ENCODE measurements around the gene DGKD. TPM values are rescaled to one million over a fixed set of nuclear protein-coding genes. Genes with fewer than 3 reads are reported as not detected.
A peak's percentile ranks its signal among the peaks of the same experiment; 100 is the strongest.

The DGKD gene
- total RNA-seq, 1 donor from 2014 or later: 17.7 TPM

DNA sequence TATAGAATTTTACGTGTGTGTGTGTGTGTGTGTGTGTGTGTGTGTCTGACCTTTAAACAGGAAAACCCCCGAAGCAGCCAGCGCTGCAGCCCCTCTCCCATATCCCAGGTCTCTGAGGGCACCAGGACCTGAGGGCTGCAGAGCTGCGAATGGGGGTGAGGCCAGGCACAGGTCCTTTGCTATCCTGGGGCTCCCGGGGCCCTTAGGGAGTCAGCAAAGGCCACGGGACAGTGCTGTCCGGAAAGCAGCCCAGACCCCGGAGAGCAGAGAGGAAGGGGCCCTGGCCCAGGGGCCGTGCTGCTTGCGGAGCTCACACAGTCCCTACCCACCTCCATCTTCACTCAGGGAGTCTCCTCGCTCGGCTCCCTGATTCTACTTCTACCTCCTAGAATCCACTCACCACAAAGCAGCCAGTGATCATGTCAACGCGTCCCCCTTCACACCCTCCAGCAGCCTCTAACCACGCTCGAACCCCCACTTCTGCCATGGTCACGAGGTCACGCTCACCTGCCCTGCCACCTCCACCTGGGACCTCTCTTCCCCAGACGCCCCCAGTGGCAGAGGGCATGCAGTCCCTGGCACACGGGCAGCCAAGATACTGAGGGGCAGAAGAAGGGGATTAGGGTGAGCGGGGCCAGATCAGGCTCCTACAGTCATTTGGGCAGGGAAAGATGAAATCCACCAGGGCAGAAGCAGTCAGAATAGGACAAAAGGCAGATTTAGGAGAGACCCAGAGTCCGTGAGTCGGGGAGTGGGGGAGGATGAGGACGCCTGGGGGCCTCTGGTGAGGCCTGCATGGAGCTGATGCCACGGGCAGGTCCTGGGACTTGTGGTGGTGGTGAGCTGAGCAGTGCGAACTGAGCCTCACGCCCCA, 125.6 kb downstream of the DGKD start:
- no peak overlapping the region for H3K4me3 ChIP-seq (ENCODE audit: insufficient read depth, low read depth, low read length)
- DNase-seq (ENCODE audit: low read depth): no peak
- peaks cover 13% of the 10 kb centered on the region for H3K36me3 Mint-ChIP-seq (ENCODE audit: low read depth, unreplicated experiment)
- H3K79me2 ChIP-seq (ENCODE audit: insufficient read depth, low read length): no peaks in the 10 kb centered on the region
- H2AFZ ChIP-seq (ENCODE audit: low read depth, low read length): no peak overlapping the region
- H3K4me2 ChIP-seq (ENCODE audit: low read length): no peak overlapping the region
- no peaks in the 10 kb centered on the region for H3K27me3 ChIP-seq (ENCODE audit: insufficient read depth, low read length)
- H4K20me1 ChIP-seq (ENCODE audit: insufficient read depth, low read length): no peaks in the 10 kb centered on the region
- H3K9me3 Mint-ChIP-seq (ENCODE audit: unreplicated experiment): no peaks in the 10 kb centered on the region
- TF ChIP-seq, protein P1, sequence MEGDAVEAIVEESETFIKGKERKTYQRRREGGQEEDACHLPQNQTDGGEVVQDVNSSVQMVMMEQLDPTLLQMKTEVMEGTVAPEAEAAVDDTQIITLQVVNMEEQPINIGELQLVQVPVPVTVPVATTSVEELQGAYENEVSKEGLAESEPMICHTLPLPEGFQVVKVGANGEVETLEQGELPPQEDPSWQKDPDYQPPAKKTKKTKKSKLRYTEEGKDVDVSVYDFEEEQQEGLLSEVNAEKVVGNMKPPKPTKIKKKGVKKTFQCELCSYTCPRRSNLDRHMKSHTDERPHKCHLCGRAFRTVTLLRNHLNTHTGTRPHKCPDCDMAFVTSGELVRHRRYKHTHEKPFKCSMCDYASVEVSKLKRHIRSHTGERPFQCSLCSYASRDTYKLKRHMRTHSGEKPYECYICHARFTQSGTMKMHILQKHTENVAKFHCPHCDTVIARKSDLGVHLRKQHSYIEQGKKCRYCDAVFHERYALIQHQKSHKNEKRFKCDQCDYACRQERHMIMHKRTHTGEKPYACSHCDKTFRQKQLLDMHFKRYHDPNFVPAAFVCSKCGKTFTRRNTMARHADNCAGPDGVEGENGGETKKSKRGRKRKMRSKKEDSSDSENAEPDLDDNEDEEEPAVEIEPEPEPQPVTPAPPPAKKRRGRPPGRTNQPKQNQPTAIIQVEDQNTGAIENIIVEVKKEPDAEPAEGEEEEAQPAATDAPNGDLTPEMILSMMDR (IDR thresholded peaks at IDR 0.05; ENCODE audit: insufficient read depth, low read depth, low read length): no peak
- no peak for TF ChIP-seq EZH2 (IDR thresholded peaks at IDR 0.05; ENCODE audit: insufficient read depth, low read length)
- peaks cover 8% of the 10 kb centered on the region for H3K36me3 ChIP-seq (ENCODE audit: insufficient read depth, low read length)
- H3K27me3 Mint-ChIP-seq (ENCODE audit: low read depth, unreplicated experiment): no peaks in the 10 kb centered on the region
- peaks cover under 1% of the 10 kb centered on the region for H3K4me1 Mint-ChIP-seq (ENCODE audit: low read depth, unreplicated experiment)
- no peak overlapping the region for H3K9ac ChIP-seq (ENCODE audit: low read length)
- H3K27ac ChIP-seq (ENCODE audit: low read depth, low read length): no peak overlapping the region
- H3K9me3 ChIP-seq (ENCODE audit: insufficient read depth, low read depth, low read length): no peaks in the 10 kb centered on the region
- H3K4me3 Mint-ChIP-seq (ENCODE audit: unreplicated experiment): no peak overlapping the region
- no peak overlapping the region for H3K27ac Mint-ChIP-seq (ENCODE audit: unreplicated experiment)
- no peak for FAIRE-seq
- H3K4me1 ChIP-seq (ENCODE audit: insufficient read depth, low read length): peaks cover 4% of the 10 kb centered on the region

DNA sequence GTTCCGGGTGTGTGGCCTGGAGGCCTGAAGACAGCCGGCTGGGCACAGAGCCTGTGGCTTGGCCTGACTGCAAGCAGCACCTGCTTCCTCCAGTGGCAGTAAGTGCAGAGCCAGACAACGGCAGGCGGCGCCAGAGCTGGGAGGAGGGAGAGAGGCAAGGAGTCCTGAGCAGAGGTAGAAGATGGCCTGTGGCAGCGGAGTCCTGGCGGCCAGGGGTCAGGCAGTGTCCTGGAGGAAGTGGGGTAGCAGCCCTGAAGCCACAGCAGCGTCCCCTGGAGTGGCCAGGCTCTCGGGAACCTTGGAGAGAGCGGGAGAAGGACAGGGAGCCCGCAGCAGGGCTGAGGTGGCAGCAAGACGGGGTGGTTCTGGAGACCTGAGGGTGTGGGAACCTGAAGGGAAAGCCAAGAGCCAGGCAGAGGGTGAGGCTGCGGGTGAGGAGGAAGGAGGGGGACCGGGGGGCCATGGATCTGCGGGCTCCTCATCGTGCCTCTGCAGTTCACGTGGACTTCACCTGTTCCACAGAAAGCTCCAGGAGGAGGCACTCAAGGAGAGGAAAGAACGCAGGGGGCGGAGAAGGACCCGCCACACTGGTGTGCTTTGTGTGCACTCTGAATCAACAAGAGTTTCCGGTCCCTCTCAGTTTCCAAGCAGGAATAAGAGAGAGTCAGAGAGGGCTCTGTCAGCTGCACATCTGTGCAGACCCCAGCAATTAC, 126.4 kb downstream of the DGKD start:
- no peaks in the 10 kb centered on the region for H3K27me3 Mint-ChIP-seq (ENCODE audit: low read depth, unreplicated experiment)
- no peak overlapping the region for H3K9ac ChIP-seq (ENCODE audit: low read length)
- FAIRE-seq (no peak), DNase-seq (ENCODE audit: low read depth) (peak; percentile 55)
- peak overlapping the region; percentile 47 for H3K27ac Mint-ChIP-seq (ENCODE audit: unreplicated experiment)
- no peak overlapping the region for H3K4me3 ChIP-seq (ENCODE audit: insufficient read depth, low read depth, low read length)
- no peaks in the 10 kb centered on the region for H3K9me3 ChIP-seq (ENCODE audit: insufficient read depth, low read depth, low read length)
- H3K4me2 ChIP-seq (ENCODE audit: low read length): no peak overlapping the region
- H3K4me1 ChIP-seq (ENCODE audit: insufficient read depth, low read length): peaks cover 4% of the 10 kb centered on the region
- no peaks in the 10 kb centered on the region for H4K20me1 ChIP-seq (ENCODE audit: insufficient read depth, low read length)
- H3K27me3 ChIP-seq (ENCODE audit: insufficient read depth, low read length): no peaks in the 10 kb centered on the region
- no peaks in the 10 kb centered on the region for H3K9me3 Mint-ChIP-seq (ENCODE audit: unreplicated experiment)
- peaks cover 7% of the 10 kb centered on the region for H3K4me1 Mint-ChIP-seq (ENCODE audit: low read depth, unreplicated experiment)
- TF ChIP-seq, protein P1 (IDR thresholded peaks at IDR 0.05; ENCODE audit: insufficient read depth, low read depth, low read length): no peak
- no peak for TF ChIP-seq EZH2 (IDR thresholded peaks at IDR 0.05; ENCODE audit: insufficient read depth, low read length)
- H3K36me3 Mint-ChIP-seq (ENCODE audit: low read depth, unreplicated experiment): peaks cover 16% of the 10 kb centered on the region
- peaks cover 11% of the 10 kb centered on the region for H3K36me3 ChIP-seq (ENCODE audit: insufficient read depth, low read length)
- H2AFZ ChIP-seq (ENCODE audit: low read depth, low read length): no peak overlapping the region
- no peak overlapping the region for H3K4me3 Mint-ChIP-seq (ENCODE audit: unreplicated experiment)
- no peak overlapping the region for H3K27ac ChIP-seq (ENCODE audit: low read depth, low read length)
- no peaks in the 10 kb centered on the region for H3K79me2 ChIP-seq (ENCODE audit: insufficient read depth, low read length)
